SK-N-SH treated with all-trans-retinoic acid at 6 μM for 48 hours (cell line): Measurements from ENCODE around the gene GPC6.

Experiments
- ATAC-seq: fragments of 200-7000 bp; cut with Tn5 transposase; 3 replicates; pipeline ENCODE4 v1.9.1; 2020; ENCODE audit warnings: mild to moderate bottlenecking, moderate library complexity
- BACH2 ChIP-seq: fragments of 250-450 bp; sonication (Bioruptor Pico); IDR thresholded peaks from 2 replicates; pipeline ENCODE4 v1.9.0; 2021; ENCODE audit warnings: mild to moderate bottlenecking, borderline replicate concordance
- CREB5 ChIP-seq: fragments of 250-450 bp; sonication (Bioruptor Pico); IDR thresholded peaks from 2 replicates; pipeline ENCODE4 v1.5.1; 2020; ENCODE audit warnings: low read depth, mild to moderate bottlenecking, moderate library complexity
- CSDC2 ChIP-seq: fragments of 250-450 bp; sonication (Bioruptor Pico); IDR thresholded peaks from 2 replicates; pipeline ENCODE4 v1.5.0; 2020; ENCODE audit warnings: mild to moderate bottlenecking, moderate library complexity
- CSRNP3 ChIP-seq: fragments of 250-450 bp; sonication (Bioruptor Pico); IDR thresholded peaks from 2 replicates; pipeline ENCODE4 v1.5.1; 2021; ENCODE audit warnings: mild to moderate bottlenecking, moderate library complexity
- GLIS3 ChIP-seq: fragments of 250-450 bp; sonication (Bioruptor Pico); IDR thresholded peaks from 2 replicates; pipeline ENCODE4 v1.5.0; 2020; ENCODE audit warnings: mild to moderate bottlenecking, moderate library complexity
- OSR1 ChIP-seq: fragments of 250-450 bp; sonication (Bioruptor Pico); IDR thresholded peaks from 2 replicates; pipeline ENCODE4 v1.8.0; 2022; ENCODE audit warnings: moderate library complexity, mild to moderate bottlenecking, inconsistent platforms
- PATZ1 ChIP-seq: fragments of 250-450 bp; sonication (Bioruptor Pico); IDR thresholded peaks from 2 replicates; pipeline ENCODE4 v1.8.0; 2020; ENCODE audit warnings: mild to moderate bottlenecking, moderate library complexity, borderline replicate concordance
- POU6F1 ChIP-seq: fragments of 250-450 bp; sonication (Bioruptor Pico); IDR thresholded peaks from 2 replicates; pipeline ENCODE4 v1.8.0; 2021; ENCODE audit warnings: low read depth, mild to moderate bottlenecking, moderate library complexity, borderline replicate concordance
- PPARA ChIP-seq: fragments of 250-450 bp; sonication (Bioruptor Pico); IDR thresholded peaks from 2 replicates; pipeline ENCODE4 v1.5.0; 2020; ENCODE audit warnings: mild to moderate bottlenecking, borderline replicate concordance
- RARB ChIP-seq: fragments of 250-450 bp; sonication (Bioruptor Pico); IDR thresholded peaks from 2 replicates; pipeline ENCODE4 v1.8.0; 2021; ENCODE audit warnings: mild to moderate bottlenecking, moderate library complexity
- SNAI2 ChIP-seq: fragments of 250-450 bp; sonication (Bioruptor Pico); IDR thresholded peaks from 2 replicates; pipeline ENCODE4 v1.5.0; 2020; ENCODE audit warnings: mild to moderate bottlenecking, moderate library complexity
- TCF4 ChIP-seq: fragments of 250-450 bp; sonication (Bioruptor Pico); IDR thresholded peaks from 2 replicates; pipeline ENCODE4 v1.8.0; 2021; ENCODE audit warnings: mild to moderate bottlenecking, moderate library complexity, borderline replicate concordance
- TOX ChIP-seq: fragments of 250-450 bp; sonication (Bioruptor Pico); IDR thresholded peaks from 2 replicates; pipeline ENCODE4 v1.8.0; 2021; ENCODE audit warnings: mild to moderate bottlenecking, moderate library complexity, borderline replicate concordance
- TSHZ2 ChIP-seq: fragments of 250-450 bp; sonication (Bioruptor Pico); IDR thresholded peaks from 2 replicates; pipeline ENCODE4 v1.5.0; 2020; ENCODE audit warnings: mild to moderate bottlenecking, moderate library complexity
- ZC3H10 ChIP-seq: fragments of 250-450 bp; sonication (Bioruptor Pico); IDR thresholded peaks from 2 replicates; pipeline ENCODE4 v1.5.1; 2021; ENCODE audit warnings: mild to moderate bottlenecking, moderate library complexity
- ZFP30 ChIP-seq: fragments of 450-650 bp; formaldehyde crosslinking; IDR thresholded peaks from 2 replicates; pipeline ENCODE4 v1.5.0; 2022; ENCODE audit warnings: mild to moderate bottlenecking, moderate library complexity
- ZNF70 ChIP-seq: fragments of 450-650 bp; formaldehyde crosslinking; IDR thresholded peaks from 2 replicates; pipeline ENCODE4 v1.5.0; 2020; ENCODE audit warnings: mild to moderate bottlenecking, moderate library complexity

The GPC6 gene

GRCh38 chr13:94332359-94333096 lies 1105.9 kb downstream of the GPC6 start (continued):
- TF ChIP-seq TSHZ2 (CRISPR knock-in tag) (no peak), POU6F1 (CRISPR knock-in tag) (no peak), TCF4 (no peak), TOX (CRISPR knock-in tag) (no peak)
- TF ChIP-seq, all 23 proteins: peak for 0

- TF ChIP-seq CSRNP3 (CRISPR knock-in tag) (no peak), ZFP30 (CRISPR knock-in tag) (no peak), GLIS3 (no peak), SNAI2 (CRISPR knock-in tag) (no peak), RARB (no peak), CREB5 (CRISPR knock-in tag) (no peak), OSR1 (CRISPR knock-in tag) (no peak), BACH2 (CRISPR knock-in tag) (no peak), CSDC2 (CRISPR knock-in tag) (no peak)
- no peak for ATAC-seq
Observed at GRCh38 chr13:94333131-94333820, 1106.7 kb downstream of the GPC6 start.

- TF ChIP-seq PATZ1 (CRISPR knock-in tag) (no peak), PPARA (CRISPR knock-in tag) (no peak), ZC3H10 (CRISPR knock-in tag) (no peak), POU6F1 (CRISPR knock-in tag) (no peak), RARB (no peak), ZNF70 (CRISPR knock-in tag) (no peak), CSDC2 (CRISPR knock-in tag) (no peak)
- no peak for ATAC-seq
Observed at GRCh38 chr13:94335761-94336526, 1109.3 kb downstream of the GPC6 start.
